ENCODE data around the gene TF.

The TF gene

DNA sequence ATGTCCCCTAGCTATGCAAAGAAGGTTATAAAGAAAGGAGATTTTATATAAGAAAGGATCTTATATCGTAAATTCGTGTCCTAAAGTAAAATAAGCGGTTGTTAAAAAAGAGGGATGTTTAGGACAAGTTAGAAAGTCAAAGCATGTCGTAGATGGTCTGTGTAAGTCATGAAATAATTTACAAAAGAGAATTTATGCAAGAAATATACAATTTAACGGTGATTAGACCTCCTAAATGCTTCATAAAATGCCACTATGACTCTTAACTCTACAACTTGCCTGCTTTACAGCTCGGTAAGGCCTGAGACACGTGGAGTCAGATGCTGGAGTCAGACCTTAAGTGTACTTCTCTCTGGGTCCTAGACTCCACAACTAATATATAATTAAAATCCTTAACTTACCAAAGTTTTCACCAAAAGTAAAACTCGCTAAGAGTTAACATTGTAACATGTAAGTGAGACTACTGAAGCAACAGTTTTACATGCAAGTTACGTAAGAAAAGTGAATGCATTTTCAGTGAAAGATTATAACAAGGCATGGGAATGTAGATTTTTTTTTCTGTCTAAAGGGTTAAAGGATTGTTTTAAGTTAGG is 46.1 kb downstream of the TF start:
- Histone ChIP-seq H3K36me3 (ENCODE audit: insufficient read depth, insufficient read length, low read length) (no peaks in the 10 kb centered on the region), H3K9me3 (ENCODE audit: insufficient read depth, low read length) (peaks cover 79% of the 10 kb centered on the region), H3K27me3 (ENCODE audit: insufficient read depth, insufficient read length) (no peaks in the 10 kb centered on the region), H3K9ac (ENCODE audit: insufficient read length, low read depth) (no peak overlapping the region), H3K4me1 (ENCODE audit: insufficient read depth, insufficient read length) (no peaks in the 10 kb centered on the region), H3K4me3 (ENCODE audit: insufficient read length, low read depth) (no peak overlapping the region)
- TF ChIP-seq YY1 (IDR thresholded peaks at IDR 0.05; ENCODE audit: insufficient read depth, insufficient read length) (no peak), ZNF274 (IDR thresholded peaks at IDR 0.05; ENCODE audit: low read depth, low read length) (no peak), SUZ12 (IDR thresholded peaks at IDR 0.05; ENCODE audit: extremely low read depth, insufficient read depth, insufficient read length) (no peak)
- DNase-seq (ENCODE audit: low read depth, low spot score) = peak; percentile 23

DNA sequence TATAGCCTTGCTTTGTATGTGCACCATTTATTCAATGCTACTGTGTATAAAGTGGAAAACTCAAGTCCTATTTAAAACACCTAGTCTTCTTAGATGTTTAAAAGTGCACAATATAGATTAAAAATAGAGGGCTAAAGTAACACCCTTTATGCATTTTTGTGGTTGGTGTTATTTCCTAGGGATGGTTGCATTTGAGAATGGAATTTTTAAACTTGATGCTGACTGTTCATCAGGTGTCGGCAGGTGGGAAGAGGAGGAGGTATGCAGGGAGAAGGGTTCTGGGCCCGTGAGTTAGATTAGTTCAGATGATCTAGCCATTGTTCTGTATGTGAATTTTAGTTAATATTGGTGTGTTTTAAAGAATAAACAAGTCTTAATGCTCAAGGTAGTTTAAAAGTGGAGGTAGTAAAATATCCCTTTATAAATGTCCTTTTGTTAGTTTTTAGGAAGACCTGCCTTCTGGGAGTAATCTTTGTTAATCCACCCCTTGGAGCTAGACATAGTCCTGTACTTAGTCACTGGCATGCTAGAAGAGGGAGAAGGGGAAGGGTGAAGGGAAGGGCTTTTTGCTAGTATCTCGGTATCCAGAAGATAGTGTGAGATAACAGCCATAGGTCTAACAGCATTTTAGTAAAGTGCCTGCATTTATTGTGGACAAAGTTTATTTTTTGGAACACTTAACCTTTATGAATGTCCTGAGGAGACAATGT is 51.4 kb downstream of the TF start:
- no peak for TF ChIP-seq ZNF274 (IDR thresholded peaks at IDR 0.05; ENCODE audit: low read depth, low read length)
- TF ChIP-seq YY1 (IDR thresholded peaks at IDR 0.05; ENCODE audit: insufficient read depth, insufficient read length) = no peak
- TF ChIP-seq SUZ12 (IDR thresholded peaks at IDR 0.05; ENCODE audit: extremely low read depth, insufficient read depth, insufficient read length) = no peak
- Histone ChIP-seq H3K9me3 (ENCODE audit: insufficient read depth, low read length) (peaks cover 42% of the 10 kb centered on the region), H3K9ac (ENCODE audit: insufficient read length, low read depth) (no peak overlapping the region), H3K27me3 (ENCODE audit: insufficient read depth, insufficient read length) (no peaks in the 10 kb centered on the region), H3K36me3 (ENCODE audit: insufficient read depth, insufficient read length, low read length) (no peaks in the 10 kb centered on the region), H3K4me3 (ENCODE audit: insufficient read length, low read depth) (no peak overlapping the region), H3K4me1 (ENCODE audit: insufficient read depth, insufficient read length) (no peaks in the 10 kb centered on the region)
- DNase-seq (ENCODE audit: low read depth, low spot score) = no peak

DNA sequence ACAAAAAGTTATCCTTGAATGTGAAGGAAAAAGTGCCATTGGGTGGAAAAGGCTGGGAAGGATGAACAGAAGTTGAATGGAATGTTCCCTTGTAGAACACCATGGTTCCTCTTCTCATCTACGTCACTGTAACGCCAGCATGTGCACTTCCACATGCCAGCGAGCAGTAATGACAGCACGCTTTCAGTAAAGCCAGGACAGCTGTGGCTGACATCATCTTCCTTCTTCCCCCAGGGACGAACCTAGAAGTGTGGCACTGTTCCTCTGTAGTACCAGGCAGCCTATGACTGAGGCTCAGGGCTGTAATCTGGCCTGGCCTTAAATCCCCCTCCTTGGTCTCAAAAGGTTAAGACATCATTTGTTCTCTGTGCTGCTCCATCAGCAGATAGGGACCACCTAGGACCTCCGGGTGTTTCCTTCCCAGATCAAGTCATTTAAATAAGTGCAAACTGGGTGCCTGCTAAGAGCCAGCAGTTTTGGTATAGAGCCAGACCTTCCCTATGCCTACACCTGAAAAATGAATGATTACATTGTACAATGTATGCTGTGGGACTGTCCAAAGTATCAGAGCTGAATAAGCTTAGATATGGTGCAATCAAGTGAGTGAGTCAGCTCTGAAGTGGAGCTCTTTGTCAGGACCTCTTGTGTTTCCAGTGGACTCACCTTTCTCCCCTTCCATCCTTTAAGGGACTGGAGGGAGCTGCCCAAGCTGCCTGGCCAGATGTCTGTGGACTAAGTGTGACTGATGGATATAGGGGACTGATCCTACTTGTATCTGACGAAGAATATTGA is 53.8 kb downstream of the TF start:
- Histone ChIP-seq H3K4me3 (ENCODE audit: insufficient read length, low read depth) (no peak overlapping the region), H3K9me3 (ENCODE audit: insufficient read depth, low read length) (peaks cover 18% of the 10 kb centered on the region), H3K27me3 (ENCODE audit: insufficient read depth, insufficient read length) (no peaks in the 10 kb centered on the region), H3K9ac (ENCODE audit: insufficient read length, low read depth) (no peak overlapping the region), H3K4me1 (ENCODE audit: insufficient read depth, insufficient read length) (no peaks in the 10 kb centered on the region), H3K36me3 (ENCODE audit: insufficient read depth, insufficient read length, low read length) (no peaks in the 10 kb centered on the region)
- TF ChIP-seq YY1 (IDR thresholded peaks at IDR 0.05; ENCODE audit: insufficient read depth, insufficient read length) = no peak
- TF ChIP-seq ZNF274 (IDR thresholded peaks at IDR 0.05; ENCODE audit: low read depth, low read length) = no peak
- TF ChIP-seq SUZ12 (IDR thresholded peaks at IDR 0.05; ENCODE audit: extremely low read depth, insufficient read depth, insufficient read length) = no peak
- DNase-seq (ENCODE audit: low read depth, low spot score) = no peak

DNA sequence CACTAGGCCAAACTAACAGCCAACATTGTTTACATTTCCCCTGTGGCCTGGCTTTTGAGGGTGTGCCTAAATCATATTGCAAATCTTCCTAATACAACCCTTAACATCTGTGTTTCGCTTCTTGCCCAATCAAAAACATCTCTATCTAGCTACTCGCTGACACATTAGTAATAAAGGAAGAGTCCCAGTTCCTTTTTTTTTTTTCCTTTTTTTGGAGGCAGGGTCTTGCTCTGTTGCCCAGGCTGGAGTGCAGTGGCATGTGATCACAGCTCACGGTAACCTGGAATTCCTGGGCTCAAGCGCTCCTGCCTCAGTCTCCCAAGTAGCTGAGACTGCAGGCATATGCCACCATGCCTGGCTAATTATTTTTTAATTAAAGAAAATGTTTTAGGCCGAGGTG is 57.3 kb downstream of the TF start:
- no peaks in the 10 kb centered on the region for H3K27me3 ChIP-seq (ENCODE audit: insufficient read depth, insufficient read length)
- H3K9me3 ChIP-seq (ENCODE audit: insufficient read depth, low read length) = no peaks in the 10 kb centered on the region
- no peaks in the 10 kb centered on the region for H3K4me1 ChIP-seq (ENCODE audit: insufficient read depth, insufficient read length)
- H3K4me3 ChIP-seq (ENCODE audit: insufficient read length, low read depth) = no peak overlapping the region
- no peak for DNase-seq (ENCODE audit: low read depth, low spot score)
- peaks cover 17% of the 10 kb centered on the region for H3K36me3 ChIP-seq (ENCODE audit: insufficient read depth, insufficient read length, low read length)
- TF ChIP-seq YY1 (IDR thresholded peaks at IDR 0.05; ENCODE audit: insufficient read depth, insufficient read length) (no peak), ZNF274 (IDR thresholded peaks at IDR 0.05; ENCODE audit: low read depth, low read length) (no peak)
- no peak overlapping the region for H3K9ac ChIP-seq (ENCODE audit: insufficient read length, low read depth)

DNA sequence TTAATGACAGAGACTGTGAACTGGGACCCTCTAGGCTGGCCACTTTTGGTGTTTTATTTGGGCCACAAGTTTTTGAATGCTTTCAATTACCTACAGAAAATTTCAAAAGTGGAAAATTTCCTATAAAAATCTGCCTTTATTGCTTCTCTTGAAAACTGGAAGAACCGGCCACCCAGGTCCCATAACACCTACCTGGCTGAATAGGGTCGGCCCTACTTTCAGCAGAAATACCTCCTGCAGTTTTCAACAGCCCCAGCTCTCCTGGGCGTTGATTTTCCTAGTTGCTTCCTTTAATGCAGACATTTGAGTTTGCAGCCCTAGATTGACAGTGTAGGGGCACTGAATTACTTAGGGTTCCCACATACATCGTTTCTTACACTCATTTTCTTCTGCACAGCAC is 58.7 kb downstream of the TF start:
- no peak overlapping the region for H3K4me3 ChIP-seq (ENCODE audit: insufficient read length, low read depth)
- H3K36me3 ChIP-seq (ENCODE audit: insufficient read depth, insufficient read length, low read length) = peaks cover 30% of the 10 kb centered on the region
- no peaks in the 10 kb centered on the region for H3K4me1 ChIP-seq (ENCODE audit: insufficient read depth, insufficient read length)
- TF ChIP-seq YY1 (IDR thresholded peaks at IDR 0.05; ENCODE audit: insufficient read depth, insufficient read length) (no peak), SUZ12 (IDR thresholded peaks at IDR 0.05; ENCODE audit: extremely low read depth, insufficient read depth, insufficient read length) (no peak), ZNF274 (IDR thresholded peaks at IDR 0.05; ENCODE audit: low read depth, low read length) (no peak)
- no peaks in the 10 kb centered on the region for H3K9me3 ChIP-seq (ENCODE audit: insufficient read depth, low read length)
- DNase-seq (ENCODE audit: low read depth, low spot score) = no peak
- H3K9ac ChIP-seq (ENCODE audit: insufficient read length, low read depth) = no peak overlapping the region
- H3K27me3 ChIP-seq (ENCODE audit: insufficient read depth, insufficient read length) = no peaks in the 10 kb centered on the region

DNA sequence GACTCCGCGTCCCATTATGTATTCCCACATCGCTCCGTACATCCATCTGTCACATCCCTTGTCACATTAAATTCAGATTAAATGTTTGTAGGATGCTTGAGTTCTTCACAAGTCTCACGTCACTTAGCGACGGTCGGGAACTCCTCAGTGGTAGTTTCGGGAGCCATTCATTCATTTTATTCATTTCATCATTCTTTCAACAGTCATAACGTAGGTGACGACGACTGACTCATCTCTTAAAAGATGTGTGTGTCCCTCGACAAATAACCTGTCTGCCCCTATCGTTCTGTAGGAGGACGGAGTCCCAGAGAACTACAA is 59.1 kb downstream of the TF start:
- H3K27me3 ChIP-seq (ENCODE audit: insufficient read depth, insufficient read length) = no peaks in the 10 kb centered on the region
- no peaks in the 10 kb centered on the region for H3K4me1 ChIP-seq (ENCODE audit: insufficient read depth, insufficient read length)
- no peak for TF ChIP-seq SUZ12 (IDR thresholded peaks at IDR 0.05; ENCODE audit: extremely low read depth, insufficient read depth, insufficient read length)
- TF ChIP-seq YY1 (IDR thresholded peaks at IDR 0.05; ENCODE audit: insufficient read depth, insufficient read length) = no peak
- TF ChIP-seq ZNF274 (IDR thresholded peaks at IDR 0.05; ENCODE audit: low read depth, low read length) = no peak
- peaks cover 34% of the 10 kb centered on the region for H3K36me3 ChIP-seq (ENCODE audit: insufficient read depth, insufficient read length, low read length)
- peak overlapping the region; percentile 81 for H3K4me3 ChIP-seq (ENCODE audit: insufficient read length, low read depth)
- no peak overlapping the region for H3K9ac ChIP-seq (ENCODE audit: insufficient read length, low read depth)
- no peak for DNase-seq (ENCODE audit: low read depth, low spot score)
- no peaks in the 10 kb centered on the region for H3K9me3 ChIP-seq (ENCODE audit: insufficient read depth, low read length)
